NCI-H524 (cell line): ENCODE measurements around the gene ITGA11.

Experiments used
- DNase-seq, 2 experiments: peaks; one replicate each; lab custom pipeline; 2025; lab: John Stamatoyannopoulos, UW

Gene ITGA11

DNA sequence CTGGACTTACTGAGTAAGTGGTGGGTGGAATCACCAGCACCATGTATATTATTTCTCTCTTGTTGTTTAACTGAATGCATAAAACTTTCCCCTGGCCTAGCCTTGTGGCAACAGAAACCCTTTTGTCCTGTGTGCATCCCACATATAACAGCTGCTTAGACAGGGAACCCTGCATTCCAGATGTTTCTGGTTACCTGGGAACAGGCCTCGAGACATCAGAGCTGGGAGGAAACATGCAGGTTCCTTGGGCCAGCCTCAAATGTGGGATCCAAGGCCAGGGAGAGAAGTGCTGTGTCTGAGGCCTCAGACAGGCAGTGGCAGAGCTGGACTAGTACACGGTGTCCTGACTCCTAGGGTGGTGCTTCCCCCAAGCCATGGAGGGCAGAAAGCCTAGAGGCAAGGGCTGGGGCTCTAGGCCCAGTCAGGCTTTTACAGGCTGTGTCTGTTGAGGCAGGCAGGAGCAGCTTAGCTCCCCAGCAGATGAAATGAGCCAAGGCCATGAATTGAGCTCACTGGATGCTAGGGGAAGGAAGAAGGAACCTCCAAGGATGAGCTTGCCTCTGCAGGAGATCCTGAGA, 57.7 kb downstream of the ITGA11 start:
- DNase-seq, result no peak

DNA sequence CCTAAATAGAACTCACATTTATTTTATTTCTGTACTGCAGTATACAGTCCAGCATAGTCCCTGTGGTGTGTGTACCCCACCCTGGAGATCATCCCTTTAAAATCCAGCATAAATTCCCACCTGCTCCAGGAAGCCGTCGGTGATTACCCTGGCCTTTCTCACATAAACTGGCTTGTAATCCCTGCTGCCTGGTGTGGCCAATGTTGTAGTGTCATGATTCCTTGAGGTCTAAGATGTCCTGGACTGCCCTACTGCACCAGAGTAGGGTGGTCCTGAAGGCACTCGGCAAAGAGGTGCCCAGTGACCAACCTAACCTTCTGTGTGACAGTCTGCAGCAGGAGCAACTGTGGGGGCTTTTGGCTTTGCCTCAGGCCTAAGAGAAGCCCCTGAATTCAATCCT, 58.9 kb downstream of the ITGA11 start:
- DNase-seq, result no peak

DNA sequence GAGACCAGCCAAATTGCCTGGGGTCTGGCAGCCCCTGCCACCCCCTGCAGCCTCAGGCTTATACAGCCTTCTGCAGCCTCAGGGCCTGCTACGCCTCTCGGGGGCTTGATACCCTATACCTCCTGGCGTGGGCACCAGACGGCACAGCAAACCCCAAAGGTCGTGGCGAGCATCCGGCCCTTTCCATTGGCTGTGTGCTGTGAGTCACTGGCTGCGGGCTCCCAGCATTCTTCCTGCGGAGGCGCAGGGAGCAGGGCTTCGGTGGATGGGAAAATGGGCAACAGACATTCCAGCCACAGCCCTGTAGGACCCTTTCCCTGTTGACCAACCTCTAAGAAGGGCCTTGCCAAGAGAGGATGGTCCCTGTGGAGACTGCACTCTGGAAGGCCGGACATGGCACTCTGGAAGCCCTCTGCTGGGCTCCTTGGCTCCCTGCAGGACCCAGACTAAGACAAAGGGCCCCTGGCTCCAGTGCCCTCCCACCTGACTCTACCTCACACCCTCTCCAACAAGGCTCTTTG, 59.6 kb downstream of the ITGA11 start:
- DNase-seq, result peak; percentile 16 to 28

DNA sequence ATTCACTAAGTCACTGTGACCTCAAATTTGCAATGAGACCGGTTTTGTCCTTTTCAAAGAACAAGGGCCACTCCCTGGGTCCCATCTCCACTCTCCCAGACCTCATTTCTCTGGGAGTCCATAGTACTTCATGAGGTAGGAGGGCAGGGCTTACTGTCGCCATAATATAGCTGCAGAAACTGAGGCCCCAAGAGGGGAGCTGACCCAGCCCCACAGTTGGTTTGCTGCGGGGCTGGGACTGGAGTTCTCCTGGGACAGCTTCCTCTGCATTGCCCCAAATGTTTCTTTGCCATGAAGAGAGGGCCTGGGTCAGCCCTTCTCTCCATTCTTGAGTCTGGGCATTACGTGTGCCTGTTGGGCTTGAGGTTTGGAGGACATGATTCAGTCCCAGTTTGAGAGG, 60.1 kb downstream of the ITGA11 start:
- no peak for DNase-seq

DNA sequence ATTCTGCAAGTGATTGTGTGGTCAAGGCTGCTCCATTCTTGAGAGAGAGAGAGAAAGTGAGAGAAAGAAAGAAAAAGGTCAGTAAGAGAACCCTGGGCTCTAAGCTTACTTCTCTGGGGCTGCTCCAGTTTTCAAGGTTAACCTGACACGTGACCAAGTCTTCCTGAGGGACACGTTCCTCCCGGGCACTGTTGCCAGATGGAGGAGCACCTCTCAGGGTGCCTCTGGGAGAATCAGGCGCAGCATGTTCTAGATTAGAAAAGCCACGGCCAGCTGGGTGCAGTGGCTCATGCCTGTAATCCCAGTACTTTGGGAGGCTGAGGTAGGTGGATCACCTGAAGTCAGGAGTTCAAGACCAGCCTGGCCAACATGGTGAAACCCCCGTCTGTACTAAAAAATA, 60.8 kb downstream of the ITGA11 start:
- DNase-seq, result peak; percentile 77 to 80

DNA sequence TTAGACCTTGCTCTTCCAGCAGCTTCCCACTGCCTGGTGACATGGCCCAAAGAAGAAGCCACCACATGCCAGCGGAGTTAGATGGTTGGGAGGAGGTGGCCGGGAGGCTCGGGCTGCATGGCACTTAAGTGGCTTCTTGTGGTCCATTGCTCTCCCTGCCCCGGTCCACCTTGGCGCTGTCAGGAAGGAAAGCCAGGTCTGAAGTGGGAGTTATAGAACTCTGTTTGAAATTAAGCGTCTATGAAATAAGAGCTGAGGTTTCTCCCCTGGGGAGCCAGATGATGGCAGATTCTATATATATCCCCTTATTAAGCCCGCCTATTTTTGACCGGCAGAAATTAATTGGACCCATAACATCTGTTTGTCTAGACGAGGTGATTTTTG, 61.2 kb downstream of the ITGA11 start:
- DNase-seq, result peak; percentile 77 to 80

DNA sequence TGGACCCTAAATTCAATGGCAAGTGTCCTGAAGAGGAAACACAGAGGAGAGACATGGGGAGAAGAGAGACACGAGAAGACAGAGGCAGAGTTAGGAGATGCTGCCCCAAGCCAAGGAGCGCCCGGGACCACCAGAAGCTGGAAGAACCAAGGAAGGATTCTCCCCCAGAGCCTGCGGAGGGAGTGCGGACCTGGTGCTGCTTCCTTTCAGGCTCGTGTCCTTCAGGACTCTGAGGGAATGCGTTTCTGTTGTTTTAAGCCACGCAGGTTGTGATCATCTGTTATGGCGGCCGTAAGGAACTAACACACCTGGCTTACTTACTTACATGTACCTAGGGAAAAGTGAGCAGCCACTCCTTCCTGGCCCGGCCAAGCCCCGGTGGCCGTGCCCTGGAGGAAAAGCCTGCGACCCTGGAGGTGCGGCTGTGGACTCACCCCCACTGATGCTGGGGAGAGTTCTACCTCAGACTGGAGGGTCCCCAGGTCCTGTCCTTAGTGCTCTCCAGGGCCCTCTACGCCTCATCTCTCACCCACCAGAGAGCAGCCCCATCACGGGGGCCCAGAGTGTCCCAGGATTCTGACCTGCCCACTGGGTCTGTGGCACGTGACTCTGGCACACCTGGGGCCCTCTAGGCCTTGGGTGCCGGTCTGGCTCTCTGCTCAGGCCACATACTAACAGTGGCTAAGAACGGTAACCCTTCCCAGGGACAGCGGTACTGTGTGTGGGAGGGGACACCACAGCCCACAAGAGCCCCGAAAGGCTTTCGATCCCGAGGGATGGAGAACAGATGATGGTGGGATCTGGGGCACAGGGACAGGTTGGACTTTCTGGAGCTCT, 61.8 kb downstream of the ITGA11 start:
- DNase-seq, result no peak

DNA sequence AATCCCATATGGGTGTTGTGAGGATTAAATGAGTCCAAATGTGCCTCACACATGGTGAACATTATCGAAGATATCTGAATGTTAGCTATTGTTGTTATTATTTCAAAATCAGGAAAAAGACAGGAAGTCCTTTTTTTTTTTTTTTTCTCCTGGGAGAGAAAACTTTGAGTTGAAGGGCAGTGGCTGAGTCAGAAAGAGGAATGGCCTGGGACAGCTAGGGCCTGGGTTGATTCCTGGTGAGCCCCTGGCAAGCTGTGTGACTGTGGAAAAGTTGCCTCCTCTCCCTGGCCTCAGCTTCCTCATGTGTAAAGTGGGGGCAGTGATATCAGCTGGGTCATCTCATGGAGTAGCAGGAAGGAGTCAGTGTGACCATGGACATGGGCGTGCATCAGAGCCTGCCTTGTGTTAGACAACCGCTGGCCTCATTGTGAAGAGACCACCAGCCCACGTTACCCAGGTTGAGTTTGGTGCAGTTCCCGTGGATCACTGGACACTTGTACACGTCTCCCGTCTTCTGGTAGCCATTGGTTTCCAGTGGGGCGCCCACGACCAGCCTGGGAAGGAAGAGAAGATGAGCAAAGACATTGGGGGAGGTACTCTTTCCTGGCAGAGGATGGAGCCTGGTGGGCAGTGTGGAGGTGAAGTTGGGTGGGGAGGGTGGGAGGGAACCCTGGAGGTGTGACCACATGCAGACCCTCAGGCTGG, 63.1 kb downstream of the ITGA11 start:
- DNase-seq, result no peak

DNA sequence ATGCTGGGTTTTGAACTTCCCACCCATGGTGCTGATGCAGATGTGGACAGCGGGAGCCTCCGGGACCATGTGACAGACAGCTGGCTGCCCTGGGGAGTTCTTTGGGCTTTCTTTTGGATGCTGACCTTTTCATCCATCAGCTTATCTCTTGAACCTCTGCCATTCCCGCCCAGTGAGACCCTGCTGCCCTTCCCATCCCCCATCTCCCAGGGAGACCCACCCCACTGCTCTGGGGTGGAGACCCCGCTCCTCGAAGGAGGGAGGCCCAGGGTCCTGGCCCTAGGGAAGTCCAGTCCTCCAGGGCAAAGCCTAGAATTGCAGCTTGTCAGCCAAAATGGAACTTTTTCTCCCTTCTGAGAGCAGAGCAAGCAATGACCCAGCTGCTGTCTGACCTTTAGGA, 64.0 kb downstream of the ITGA11 start:
- DNase-seq, result no peak

DNA sequence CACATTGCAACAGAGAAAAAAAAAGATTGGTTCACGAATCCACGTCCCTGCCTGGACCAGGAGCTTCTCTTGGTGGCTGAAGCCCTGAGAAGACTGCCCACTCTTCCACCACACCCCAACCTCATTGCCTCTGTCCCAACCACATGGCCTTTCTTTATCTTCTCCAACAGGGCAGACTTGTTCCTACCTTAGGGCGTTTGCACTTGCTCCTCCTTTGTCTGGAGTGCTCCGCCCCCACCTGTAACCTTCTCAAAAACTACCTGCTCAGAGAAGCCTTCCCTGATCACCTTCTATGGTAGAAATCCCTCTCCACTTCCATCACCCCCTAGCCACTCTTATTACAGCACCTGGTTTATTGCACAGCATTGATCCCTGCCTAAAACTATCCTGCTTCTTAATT, 64.7 kb downstream of the ITGA11 start:
- no peak for DNase-seq

DNA sequence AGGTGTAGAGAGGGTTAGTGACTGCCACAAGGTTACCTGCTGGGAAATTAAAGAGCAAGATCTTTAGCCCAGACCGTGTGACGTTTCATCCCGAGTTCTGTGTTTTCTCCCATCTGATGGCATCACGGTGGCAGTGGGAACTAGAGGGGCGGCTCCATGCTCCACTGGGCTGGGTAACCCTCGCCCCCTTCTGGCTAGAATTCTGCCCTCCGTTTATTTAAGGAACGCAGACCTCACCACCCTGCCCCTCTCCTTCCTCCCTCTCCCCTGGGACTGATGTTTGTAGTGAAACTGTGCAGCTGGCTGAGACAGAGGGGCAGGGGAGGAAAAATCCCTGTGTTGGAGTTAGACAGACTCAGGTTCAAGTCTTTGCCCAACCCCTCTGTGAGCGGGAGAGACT, 65.6 kb downstream of the ITGA11 start:
- DNase-seq, result peak in 1 of 2 experiments; percentile 60

DNA sequence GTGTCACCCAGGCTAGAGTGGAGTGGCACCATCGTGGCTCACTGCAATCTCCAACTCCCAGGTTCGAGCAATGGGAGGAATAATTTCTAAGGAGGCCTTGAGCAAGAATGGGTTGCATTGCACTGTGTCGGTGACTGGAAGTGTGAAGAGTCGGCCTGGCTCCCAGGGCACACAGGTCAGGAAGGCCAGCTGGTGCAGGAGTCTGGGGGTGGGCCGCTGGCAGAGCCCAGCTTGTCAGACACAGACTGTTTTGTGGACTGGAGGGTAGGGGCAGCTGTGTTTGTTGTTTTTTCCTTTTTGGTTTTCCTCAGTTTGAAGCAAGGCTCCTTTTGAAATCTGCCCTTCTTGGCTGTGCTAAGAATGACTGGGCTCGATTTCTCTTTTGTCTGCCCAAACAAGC, 66.2 kb downstream of the ITGA11 start:
- DNase-seq, result no peak

DNA sequence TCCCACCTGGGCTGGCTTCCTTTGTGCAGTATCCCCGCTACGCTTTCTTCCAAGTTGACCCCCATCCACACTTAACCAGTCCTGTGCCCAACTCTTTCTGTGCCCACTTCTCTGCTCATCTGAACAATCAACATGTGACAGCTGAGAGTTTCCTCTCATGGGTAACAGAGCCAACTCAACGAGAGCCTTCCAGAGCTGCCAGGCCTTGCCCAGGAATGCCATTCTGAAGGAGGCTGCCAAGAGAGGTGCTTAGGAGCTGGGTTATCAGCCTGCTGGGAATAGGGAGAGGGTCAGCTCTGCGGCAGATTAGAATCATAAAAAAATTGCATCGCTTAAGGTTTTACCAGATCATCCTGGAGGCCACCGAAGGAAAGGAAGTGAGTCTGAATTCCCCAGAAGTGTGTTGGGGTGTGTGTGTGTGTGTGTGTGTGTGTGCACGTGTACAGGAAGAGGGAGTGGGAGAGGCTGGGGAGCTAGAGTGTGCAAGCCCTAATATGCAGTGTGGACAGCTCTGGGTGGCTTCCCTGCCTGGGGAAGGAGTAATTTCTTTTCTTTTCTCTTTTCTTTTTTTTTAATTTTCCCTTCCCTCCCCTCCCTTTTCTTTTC, 66.7 kb downstream of the ITGA11 start:
- no peak for DNase-seq

DNA sequence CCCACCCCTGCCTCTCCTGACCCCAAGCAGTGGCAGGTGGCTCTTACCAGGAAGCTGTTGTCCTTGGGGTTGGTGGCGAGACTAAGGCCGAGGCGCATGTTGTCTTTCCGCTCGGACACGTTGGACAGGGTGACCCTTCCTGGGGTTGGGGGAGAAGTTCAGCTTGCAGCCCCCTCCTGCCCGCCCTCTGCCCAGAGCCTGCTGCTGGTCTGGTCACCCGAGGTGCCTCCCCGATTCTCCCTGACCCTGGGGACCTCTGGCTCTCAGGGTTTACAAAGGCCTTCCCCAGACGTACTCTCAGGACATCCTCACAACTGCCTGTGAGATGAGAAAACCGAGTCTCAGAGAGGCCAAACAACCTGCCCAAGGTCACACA, 67.3 kb downstream of the ITGA11 start:
- no peak for DNase-seq

DNA sequence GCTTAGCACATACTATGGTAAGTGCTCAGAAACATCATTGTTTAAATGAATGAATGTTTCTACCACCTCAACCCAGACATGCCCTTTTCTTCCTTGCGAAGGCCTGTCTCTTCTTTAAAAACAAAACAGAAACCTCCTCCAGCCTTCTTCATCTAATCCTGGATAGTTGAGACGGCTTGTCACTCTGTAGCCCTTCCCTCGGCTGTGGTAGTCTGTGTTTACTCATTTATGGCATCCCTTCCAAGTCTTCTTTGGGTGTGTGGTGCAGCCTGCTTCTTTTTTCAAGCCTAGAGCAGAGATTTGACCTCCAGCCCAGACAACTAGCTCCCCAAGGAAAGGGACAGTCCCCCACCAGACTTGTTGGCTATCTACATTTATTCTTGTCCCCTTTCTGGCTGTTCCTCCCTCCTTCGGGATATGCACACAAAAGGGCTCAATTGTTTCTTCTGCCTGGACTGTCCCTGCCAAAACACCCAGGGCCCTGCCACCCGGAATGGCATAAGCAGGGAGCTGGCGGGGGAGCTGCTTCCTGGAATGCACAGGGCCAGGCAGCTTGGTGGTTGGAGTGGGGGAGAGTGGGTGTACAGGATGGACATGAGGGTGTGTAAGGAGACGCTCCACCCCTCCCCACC, 67.8 kb downstream of the ITGA11 start:
- DNase-seq, result no peak

DNA sequence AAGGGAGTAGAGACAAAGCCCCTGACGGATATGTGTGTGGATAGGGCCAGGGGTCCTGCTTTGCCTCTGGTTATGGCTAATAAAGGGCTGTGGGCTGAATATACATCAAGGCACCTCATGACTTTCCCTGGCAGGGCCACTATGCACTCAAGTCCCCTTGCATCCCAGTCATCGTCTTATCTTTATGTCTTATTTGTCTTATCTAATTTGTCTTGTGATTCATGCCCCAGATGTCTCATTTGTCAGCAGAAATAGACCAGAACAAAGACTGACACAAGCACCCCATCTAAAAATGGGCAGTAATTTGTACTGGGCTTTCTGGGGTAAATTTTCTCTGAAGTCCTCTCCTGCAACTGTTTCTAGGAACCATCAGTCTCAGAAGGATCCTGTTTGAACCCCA, 68.6 kb downstream of the ITGA11 start:
- DNase-seq, result no peak

DNA sequence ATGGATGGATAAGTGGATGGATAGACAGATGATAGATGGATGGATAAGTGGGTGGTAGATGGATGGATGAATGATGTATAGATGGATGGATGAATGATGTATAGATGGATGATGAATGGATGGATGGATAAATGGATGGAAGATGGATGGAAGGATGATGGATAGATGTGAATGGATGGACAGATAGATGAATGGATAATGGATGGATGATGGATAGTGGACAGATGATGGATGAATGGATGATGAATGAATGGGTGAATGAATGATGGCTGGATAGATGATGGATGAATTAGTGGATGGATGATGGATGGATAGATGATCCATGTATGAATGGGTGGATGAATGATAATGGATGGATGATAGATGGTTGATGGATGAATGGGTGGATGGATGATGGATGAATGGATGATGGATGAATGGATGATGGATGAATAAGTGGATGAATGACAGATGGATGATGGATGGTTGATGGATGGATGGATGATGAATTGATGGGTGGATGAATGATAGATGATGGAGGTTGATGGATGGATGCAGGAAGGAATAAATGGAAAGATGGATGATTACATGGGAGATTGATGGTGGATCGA, 69.3 kb downstream of the ITGA11 start:
- no peak for DNase-seq

DNA sequence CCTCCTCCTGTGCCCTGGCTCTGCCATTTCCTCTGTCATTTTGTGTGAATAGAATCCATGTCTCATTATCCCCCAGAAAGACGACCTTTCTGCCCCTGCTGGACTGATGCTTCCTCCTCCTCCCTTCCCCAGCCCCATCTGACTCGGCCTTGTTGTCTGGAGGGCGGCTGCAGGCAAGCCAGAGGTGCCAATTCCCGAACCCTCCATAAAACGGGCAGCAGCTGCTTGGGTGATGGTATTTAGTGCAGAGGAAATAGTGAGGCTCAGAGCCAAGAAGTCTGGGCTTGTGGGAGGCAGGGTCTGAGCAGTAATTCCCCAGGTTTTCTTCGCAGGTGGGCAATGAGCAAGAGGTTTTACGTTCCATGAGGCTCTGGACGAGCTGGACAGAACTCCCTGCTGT, 71.2 kb downstream of the ITGA11 start:
- no peak for DNase-seq

DNA sequence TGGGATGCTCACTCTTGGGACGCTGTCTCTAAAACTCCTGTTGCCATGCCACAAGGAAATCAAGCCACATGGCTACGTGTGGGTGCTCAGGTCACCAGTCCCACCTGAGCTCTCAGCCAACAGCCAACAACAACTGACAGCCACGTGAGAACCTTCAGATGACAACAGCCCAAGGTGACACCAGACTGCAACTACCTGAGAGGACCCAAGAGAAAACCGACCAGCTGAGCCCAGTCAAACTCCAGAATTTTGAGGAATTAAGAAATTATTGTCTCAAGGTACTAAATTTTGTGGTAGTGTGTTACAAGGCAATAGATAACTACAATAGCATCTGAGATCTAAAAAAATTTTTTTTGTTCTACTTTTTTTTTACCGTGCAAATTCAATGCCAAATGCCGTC, 75.2 kb downstream of the ITGA11 start:
- no peak for DNase-seq

DNA sequence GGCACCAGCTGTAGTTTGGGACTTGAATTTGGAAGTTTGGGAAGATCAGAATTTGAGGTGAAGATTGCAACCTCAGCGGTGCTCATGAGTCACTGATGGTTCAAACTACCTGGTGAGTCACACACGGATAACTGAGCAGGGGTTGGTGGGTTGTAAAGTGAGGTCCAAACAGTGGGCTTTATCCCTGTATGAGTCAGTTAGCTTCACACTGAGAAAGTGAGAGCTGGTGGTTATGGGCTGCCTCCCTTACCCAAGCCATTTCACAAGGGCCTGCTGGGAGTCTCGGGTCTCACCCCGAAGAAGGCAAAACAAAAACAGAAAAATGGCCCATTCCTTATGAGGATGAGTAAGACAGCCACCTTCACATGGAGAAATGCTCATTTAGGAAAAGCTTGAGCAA, 77.0 kb downstream of the ITGA11 start:
- DNase-seq, result no peak

DNA sequence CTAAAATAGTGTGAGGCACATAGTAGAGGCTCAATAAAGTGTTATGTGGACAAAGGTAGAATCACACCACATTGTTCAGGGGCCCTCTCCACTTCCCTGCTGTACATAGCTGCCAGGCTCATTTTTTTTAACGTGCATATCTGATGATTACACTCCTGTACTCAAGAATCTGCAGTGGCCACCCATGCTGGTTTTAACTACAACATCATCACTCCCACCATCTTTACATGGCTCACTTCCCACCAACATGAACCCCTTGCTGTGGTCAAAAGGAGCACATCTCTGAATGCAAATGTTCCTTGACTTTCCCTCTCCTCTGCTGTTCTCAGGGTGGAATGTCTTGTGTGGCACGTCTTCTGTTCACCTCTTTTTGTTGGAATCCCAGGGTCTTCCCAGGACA, 77.7 kb downstream of the ITGA11 start:
- no peak for DNase-seq
